Central memory CD8-positive, alpha-beta T cell (primary cell): Measurements from ENCODE around the gene KRTCAP2.
"Not testable (repeated sequence)": the region's sequence is repeated elsewhere in the genome, so short reads cannot be mapped to it uniquely, and the experiment has no call there.

Experiments
- ATAC-seq: fragments of 150-1000 bp; cut with Tn5 transposase; replicated peaks from 2 replicates; pipeline ENCODE4 v1.10.0; 2022; ENCODE audit warnings: mild to moderate bottlenecking, moderate FRiP score, moderate number of reproducible peaks; ENCODE audit not compliant: poor library complexity, severe bottlenecking; ENCODE audit errors: extremely low read depth
- DNase-seq, 2 donors: peaks; one replicate each; pipeline ENCODE4 v3.0.0; 2021; ENCODE audit warnings: low spot score in 2 of 2
- H3K27ac Mint-ChIP-seq: one replicate; pipeline ENCODE4 v1.8.0; 2022; ENCODE audit warnings: low read depth, mild to moderate bottlenecking, moderate library complexity, mixed read lengths
- H3K27me3 Mint-ChIP-seq: one replicate; pipeline ENCODE4 v1.8.0; 2022; ENCODE audit warnings: mixed read lengths
- H3K36me3 Mint-ChIP-seq: one replicate; pipeline ENCODE4 v1.8.0; 2022; ENCODE audit warnings: mild to moderate bottlenecking, moderate library complexity, mixed read lengths; ENCODE audit not compliant: insufficient read depth
- H3K4me1 Mint-ChIP-seq: one replicate; pipeline ENCODE4 v1.8.0; 2022; ENCODE audit warnings: mixed read lengths
- H3K4me3 Mint-ChIP-seq: one replicate; pipeline ENCODE4 v1.8.0; 2022; ENCODE audit warnings: mild to moderate bottlenecking, moderate library complexity, mixed read lengths
- H3K9me3 Mint-ChIP-seq: one replicate; pipeline ENCODE4 v1.8.0; 2022; ENCODE audit warnings: mixed read lengths

KRTCAP2 gene

DNA sequence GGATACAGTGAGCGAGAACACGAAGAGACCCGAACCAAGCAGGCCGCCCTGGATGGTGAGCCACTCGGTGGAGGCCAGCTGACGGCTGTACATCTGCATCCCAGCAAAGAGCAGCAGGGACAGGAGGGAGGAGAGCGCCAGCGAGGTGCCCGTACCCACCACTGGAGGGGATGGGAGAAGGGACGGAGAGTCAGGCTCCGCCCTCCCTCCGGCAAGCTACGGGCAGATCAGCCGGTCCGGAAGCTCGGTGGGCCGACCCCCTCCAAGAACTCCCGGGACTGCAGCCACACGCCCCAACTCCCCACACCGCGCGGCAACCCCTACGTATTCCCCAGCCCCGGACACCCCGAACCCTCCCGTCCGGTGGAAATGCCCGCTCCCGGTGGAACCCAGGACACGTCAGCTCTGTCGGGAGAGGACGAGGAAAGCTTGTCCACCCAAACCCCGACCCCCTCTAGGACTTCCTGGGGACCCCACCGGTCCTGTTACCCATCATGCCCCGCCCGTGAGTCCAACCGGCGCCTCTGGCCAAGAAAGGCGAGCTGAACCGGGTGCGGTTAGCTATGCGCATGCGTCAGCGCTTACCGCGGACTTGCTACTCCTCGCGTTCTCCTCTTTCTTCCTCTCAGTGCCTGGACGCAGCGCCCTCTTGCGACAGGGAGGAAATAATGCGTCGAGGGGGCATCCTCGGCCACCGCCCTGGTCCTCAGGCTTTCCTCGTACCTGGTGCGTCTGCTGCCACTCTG is at the start of gene KRTCAP2:
Gene KRTCAP2, minus strand, starts transcription at position 573 of the 746 bp plus-strand sequence. Its CDS starts 80 bp downstream, at position 493.
- Mint-ChIP-seq H3K36me3 (peaks cover 35% of the 10 kb centered on the region), H3K27ac (peak within 1 kb of the TSS; percentile 97), H3K27me3 (no peaks in the 10 kb centered on the region), H3K9me3 (no peaks in the 10 kb centered on the region), H3K4me3 (peak within 1 kb of the TSS; percentile 97), H3K4me1 (peaks cover 46% of the 10 kb centered on the region)
- ATAC-seq (peak; percentile 85), DNase-seq (peak; percentile 87 to 91)

GRCh38 chr1:155220211-155220965 is 47.3 kb upstream of the KRTCAP2 start:
- not testable (repeated sequence) for DNase-seq, H3K27ac Mint-ChIP-seq, ATAC-seq, H3K4me3 Mint-ChIP-seq, H3K9me3 Mint-ChIP-seq, H3K27me3 Mint-ChIP-seq, H3K36me3 Mint-ChIP-seq
- H3K4me1 Mint-ChIP-seq = peaks cover 16% of the 10 kb centered on the region

DNA sequence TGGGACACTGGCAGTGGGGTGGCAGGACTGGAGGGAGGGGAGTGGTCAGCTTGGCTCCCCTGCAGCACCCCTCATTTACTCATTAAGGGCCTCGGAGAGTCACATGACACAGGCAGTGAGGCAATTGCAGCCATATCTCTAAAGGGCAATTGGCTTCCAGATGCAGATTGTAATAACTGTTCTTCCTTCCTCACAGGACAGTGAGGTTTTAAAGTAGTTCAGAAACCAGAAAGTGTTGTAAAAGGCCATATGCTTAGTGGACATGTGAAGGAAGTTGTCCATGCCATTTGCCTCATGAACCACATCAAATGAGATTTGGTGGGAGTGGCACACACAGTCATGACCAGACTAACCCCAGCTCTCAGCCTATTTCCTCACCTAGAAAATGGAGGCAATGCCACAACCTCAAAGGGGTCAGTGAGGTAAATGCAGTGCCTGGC is 46.5 kb upstream of the KRTCAP2 start:
- no peak for DNase-seq
- Mint-ChIP-seq H3K9me3 (no peaks in the 10 kb centered on the region), H3K27ac (peak overlapping the region; percentile 16), H3K27me3 (no peaks in the 10 kb centered on the region), H3K4me3 (no peak overlapping the region), H3K4me1 (peaks cover 16% of the 10 kb centered on the region), H3K36me3 (no peaks in the 10 kb centered on the region)
- ATAC-seq = peak; percentile 22

GRCh38 chr1:155218854-155219591 is 45.9 kb upstream of the KRTCAP2 start:
- Mint-ChIP-seq H3K27ac (peak overlapping the region; percentile 16), H3K4me3 (no peak overlapping the region), H3K9me3 (no peaks in the 10 kb centered on the region), H3K36me3 (no peaks in the 10 kb centered on the region), H3K27me3 (no peaks in the 10 kb centered on the region), H3K4me1 (peaks cover 16% of the 10 kb centered on the region)
- no peak for ATAC-seq
- no peak for DNase-seq

- H3K27ac Mint-ChIP-seq, DNase-seq, H3K27me3 Mint-ChIP-seq, H3K4me3 Mint-ChIP-seq, H3K9me3 Mint-ChIP-seq, H3K36me3 Mint-ChIP-seq: not testable (repeated sequence)
- peak; percentile 34 for ATAC-seq
- peaks cover 12% of the 10 kb centered on the region for H3K4me1 Mint-ChIP-seq
Measured at GRCh38 chr1:155214702-155215101, 41.6 kb upstream of the KRTCAP2 start.

GRCh38 chr1:155212051-155212440 is 38.9 kb upstream of the KRTCAP2 start:
- Mint-ChIP-seq H3K4me1 (peaks cover 15% of the 10 kb centered on the region), H3K36me3 (peaks cover 18% of the 10 kb centered on the region)
- not testable (repeated sequence) for H3K9me3 Mint-ChIP-seq, H3K27ac Mint-ChIP-seq, ATAC-seq, H3K4me3 Mint-ChIP-seq, DNase-seq, H3K27me3 Mint-ChIP-seq

DNA sequence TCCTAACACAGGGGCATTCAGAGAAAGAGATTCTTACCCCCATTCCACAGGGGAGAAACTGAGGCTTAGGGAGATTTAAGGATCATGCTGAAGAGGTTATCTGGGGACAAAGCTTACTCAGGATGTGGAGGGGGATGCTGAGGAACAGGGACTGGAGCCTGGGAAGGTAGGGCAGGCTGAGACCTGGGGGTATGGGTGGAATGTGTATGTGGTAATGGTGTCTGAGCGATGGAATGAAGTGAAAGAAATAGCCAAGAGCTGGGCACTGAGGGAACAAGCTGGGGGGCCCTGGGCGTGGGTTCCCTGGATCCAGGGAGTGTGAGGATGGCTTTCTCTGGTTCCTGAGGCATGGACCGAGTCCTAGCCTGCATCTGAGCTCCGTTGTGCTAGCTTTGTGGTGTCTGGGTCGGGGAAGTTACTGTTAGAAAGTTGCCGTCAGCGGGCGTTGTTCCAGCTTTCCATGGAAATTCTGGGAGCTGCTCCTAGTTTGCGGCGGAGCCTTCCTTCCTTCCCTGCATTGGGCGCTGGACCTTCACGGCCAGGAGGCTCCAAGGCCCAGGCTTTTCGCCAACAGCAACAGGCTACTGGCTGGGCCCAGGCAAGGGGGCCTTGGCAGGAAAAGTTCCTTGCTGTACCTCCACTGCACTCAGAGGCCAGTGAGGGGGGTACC is 38.4 kb upstream of the KRTCAP2 start:
- not testable (repeated sequence) for H3K27ac Mint-ChIP-seq, H3K4me3 Mint-ChIP-seq, DNase-seq, H3K9me3 Mint-ChIP-seq, ATAC-seq, H3K27me3 Mint-ChIP-seq
- Mint-ChIP-seq H3K4me1 (peaks cover 20% of the 10 kb centered on the region), H3K36me3 (peaks cover 19% of the 10 kb centered on the region)

DNA sequence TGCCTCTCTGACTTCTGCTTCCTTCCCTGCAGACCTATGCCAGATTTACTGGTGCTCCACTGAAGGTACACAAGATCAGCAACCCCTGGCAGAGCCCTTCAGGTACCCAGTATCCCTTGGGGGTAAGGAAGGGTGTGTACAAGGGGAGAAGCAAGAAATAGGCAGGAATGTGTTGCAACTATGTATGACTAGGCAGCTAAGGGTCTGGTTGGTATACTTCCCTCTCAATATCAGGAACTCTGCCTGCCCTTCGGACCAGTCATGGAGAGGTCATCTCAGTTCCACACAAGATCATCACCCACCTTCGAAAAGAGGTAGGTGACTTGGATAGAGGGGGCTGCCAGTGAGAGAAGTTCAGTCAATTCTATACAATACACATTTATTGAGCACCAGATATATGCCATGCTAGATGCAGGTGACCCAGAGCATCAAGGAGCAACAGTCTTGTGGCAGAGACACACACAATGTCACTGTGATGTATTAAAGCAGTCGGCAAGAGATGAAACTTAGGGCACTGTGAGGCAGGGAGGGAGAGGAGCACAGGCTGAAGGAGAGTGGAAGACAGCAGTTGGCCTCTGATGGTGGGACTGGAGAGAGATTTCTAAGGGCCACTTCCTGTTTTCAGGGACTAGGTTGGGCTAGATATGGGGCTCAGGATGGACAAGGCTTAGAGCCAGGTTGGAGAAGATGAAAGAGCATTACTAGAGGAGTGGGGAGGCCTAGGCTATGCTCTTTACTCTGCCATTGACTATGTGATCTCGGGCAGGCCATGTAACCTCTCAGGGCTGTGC is 37.4 kb upstream of the KRTCAP2 start:
- ATAC-seq (no peak), DNase-seq (no peak)
- H3K27ac Mint-ChIP-seq = no peak overlapping the region
- peaks cover 19% of the 10 kb centered on the region for H3K36me3 Mint-ChIP-seq
- H3K4me1 Mint-ChIP-seq = peaks cover 20% of the 10 kb centered on the region
- no peaks in the 10 kb centered on the region for H3K27me3 Mint-ChIP-seq
- peak overlapping the region; percentile 88 for H3K4me3 Mint-ChIP-seq
- no peaks in the 10 kb centered on the region for H3K9me3 Mint-ChIP-seq

GRCh38 chr1:155209312-155209721 is 36.2 kb upstream of the KRTCAP2 start:
- H3K4me1 Mint-ChIP-seq = peaks cover 20% of the 10 kb centered on the region
- no peak for ATAC-seq

DNA sequence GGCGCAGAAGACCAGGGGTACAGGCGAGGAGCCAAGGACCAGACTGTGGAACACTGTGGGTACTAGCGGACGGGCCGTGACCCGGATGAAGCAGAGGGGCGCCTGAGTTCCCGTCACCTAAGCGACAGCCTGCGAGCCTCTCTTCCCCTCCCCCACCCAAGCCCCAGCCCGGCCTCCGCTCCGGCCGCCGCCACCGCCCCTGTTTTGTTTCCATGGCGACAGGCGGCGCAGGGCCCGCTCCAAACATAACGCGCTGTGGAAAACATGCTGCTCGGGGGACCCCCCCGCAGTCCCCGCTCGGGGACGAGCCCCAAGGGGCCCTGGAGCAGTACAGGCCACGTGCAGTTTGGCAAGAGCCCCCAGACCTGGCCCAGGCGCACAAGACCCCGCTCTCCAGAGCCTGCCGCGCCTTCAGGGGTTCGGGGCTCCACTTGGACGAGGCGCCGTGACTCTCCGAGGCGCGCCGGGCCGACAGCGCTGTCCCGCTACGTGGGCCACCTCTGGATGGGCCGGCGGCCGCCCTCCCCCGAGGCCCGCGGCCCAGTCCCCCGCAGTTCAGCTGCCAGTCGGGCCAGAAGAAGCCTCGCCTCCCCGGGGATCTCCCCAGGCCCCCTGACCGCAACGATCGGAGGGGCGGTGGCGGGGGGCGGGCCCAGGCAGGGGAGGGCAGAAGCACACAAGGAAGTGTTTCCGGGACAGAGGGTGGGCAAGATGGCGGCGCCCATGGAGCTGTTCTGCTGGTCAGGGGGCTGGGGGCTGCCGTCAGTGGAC is 35.6 kb upstream of the KRTCAP2 start, which contains the start of gene MTX1:
Gene MTX1, plus strand, starts transcription at position 155 of the 771 bp plus-strand sequence. Its CDS starts 110 bp downstream, at position 265.
- peak within 1 kb of the TSS; percentile 97 for H3K27ac Mint-ChIP-seq
- ATAC-seq = peak; percentile 86
- peak within 1 kb of the TSS; percentile 88 for H3K4me3 Mint-ChIP-seq
- no peaks in the 10 kb centered on the region for H3K9me3 Mint-ChIP-seq
- peak; percentile 74 to 91 for DNase-seq
- H3K27me3 Mint-ChIP-seq = no peaks in the 10 kb centered on the region
- H3K36me3 Mint-ChIP-seq = peaks cover 21% of the 10 kb centered on the region
- H3K4me1 Mint-ChIP-seq = peaks cover 20% of the 10 kb centered on the region

More at GRCh38 chr1:155209312-155209721, 36.2 kb upstream of the KRTCAP2 start:
- H3K27me3 Mint-ChIP-seq = no peaks in the 10 kb centered on the region
- H3K4me3 Mint-ChIP-seq = peak overlapping the region; percentile 88
- no peak for DNase-seq
- no peaks in the 10 kb centered on the region for H3K9me3 Mint-ChIP-seq
- peaks cover 19% of the 10 kb centered on the region for H3K36me3 Mint-ChIP-seq
- H3K27ac Mint-ChIP-seq = peak overlapping the region; percentile 97
